ENCODE data around the gene PTPRQ.

The PTPRQ gene

GRCh38 chr12:80710727-80711449, 266.9 kb downstream of the PTPRQ start:
- TF ChIP-seq CTCF (IDR thresholded peaks at IDR 0.05; ENCODE audit: insufficient read depth, low read depth, low read length, missing control alignments) = no peak
- no peak for DNase-seq (ENCODE audit: low read depth)
- H3K4me3 ChIP-seq (ENCODE audit: low read depth, low read length) = no peak overlapping the region

- no peak for TF ChIP-seq CTCF (IDR thresholded peaks at IDR 0.05; ENCODE audit: insufficient read depth, low read depth, low read length, missing control alignments)
- no peak for DNase-seq (ENCODE audit: low read depth)
- H3K4me3 ChIP-seq (ENCODE audit: low read depth, low read length) = no peak overlapping the region
Observed at GRCh38 chr12:80711866-80712265, 267.8 kb downstream of the PTPRQ start.

- DNase-seq (ENCODE audit: low read depth) = no peak
- TF ChIP-seq CTCF (IDR thresholded peaks at IDR 0.05; ENCODE audit: insufficient read depth, low read depth, low read length, missing control alignments) = no peak
- H3K4me3 ChIP-seq (ENCODE audit: low read depth, low read length) = no peak overlapping the region
Observed at GRCh38 chr12:80712866-80713265, 268.8 kb downstream of the PTPRQ start.

GRCh38 chr12:80713419-80713818, 269.4 kb downstream of the PTPRQ start:
- no peak for DNase-seq (ENCODE audit: low read depth)
- no peak for TF ChIP-seq CTCF (IDR thresholded peaks at IDR 0.05; ENCODE audit: insufficient read depth, low read depth, low read length, missing control alignments)
- no peak overlapping the region for H3K4me3 ChIP-seq (ENCODE audit: low read depth, low read length)

- no peak for TF ChIP-seq CTCF (IDR thresholded peaks at IDR 0.05; ENCODE audit: insufficient read depth, low read depth, low read length, missing control alignments)
- no peak for DNase-seq (ENCODE audit: low read depth)
- no peak overlapping the region for H3K4me3 ChIP-seq (ENCODE audit: low read depth, low read length)
Observed at GRCh38 chr12:80714055-80714454, 270.0 kb downstream of the PTPRQ start.

- no peak for TF ChIP-seq CTCF (IDR thresholded peaks at IDR 0.05; ENCODE audit: insufficient read depth, low read depth, low read length, missing control alignments)
- DNase-seq (ENCODE audit: low read depth) = no peak
- no peak overlapping the region for H3K4me3 ChIP-seq (ENCODE audit: low read depth, low read length)
Observed at GRCh38 chr12:80714846-80715245, 270.8 kb downstream of the PTPRQ start.

GRCh38 chr12:80715713-80716249, 271.7 kb downstream of the PTPRQ start:
- H3K4me3 ChIP-seq (ENCODE audit: low read depth, low read length) = no peak overlapping the region
- DNase-seq (ENCODE audit: low read depth) = no peak
- no peak for TF ChIP-seq CTCF (IDR thresholded peaks at IDR 0.05; ENCODE audit: insufficient read depth, low read depth, low read length, missing control alignments)

All from GM12865 (cell line).